ENCODE data around the gene RPLP2.

The RPLP2 gene

DNA sequence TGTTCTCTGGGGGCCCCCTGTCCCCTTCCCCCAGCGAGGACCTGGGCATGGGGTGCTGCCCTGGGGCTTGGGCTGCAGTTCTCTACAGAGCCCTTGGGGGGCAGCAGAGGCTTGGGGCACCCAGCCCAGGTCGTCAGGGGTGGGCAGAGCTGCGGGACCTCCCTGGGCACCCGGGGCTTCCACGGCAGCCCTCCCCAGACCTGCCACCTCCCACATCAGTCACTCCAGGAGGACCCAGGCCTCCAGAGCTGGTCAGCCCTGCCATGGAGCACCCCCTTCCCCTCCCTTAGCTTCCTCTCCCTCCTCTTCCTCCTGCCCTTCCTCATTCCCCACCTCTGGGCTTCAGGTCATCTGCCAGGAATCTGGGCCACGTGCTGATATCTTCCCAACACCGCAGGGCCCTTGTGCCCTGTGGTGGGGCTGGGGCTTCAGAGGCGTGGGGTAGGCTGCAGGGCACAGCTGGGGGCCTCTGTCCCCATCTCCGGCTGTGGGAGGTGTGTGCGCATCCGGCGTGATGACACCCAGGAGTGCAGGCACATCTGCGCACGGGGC is 38.7 kb downstream of the RPLP2 start:
- no peak overlapping the region for H3K27ac Mint-ChIP-seq
- peak overlapping the region; percentile 74 to 77 for H3K4me3 Mint-ChIP-seq
- peaks cover 8% of the 10 kb centered on the region for H3K36me3 Mint-ChIP-seq (ENCODE audit: insufficient read depth)
- ATAC-seq (replicated peaks) (peak; percentile 79), DNase-seq (peak; percentile 65 to 74 (median 68))
- no peaks in the 10 kb centered on the region for H3K9me3 Mint-ChIP-seq
- peaks cover 7 to 8% of the 10 kb centered on the region in 2 donors for H3K4me1 Mint-ChIP-seq (ENCODE audit: low read depth in 2 of 2)
- H3K27me3 Mint-ChIP-seq: peaks cover 0 to 12% of the 10 kb centered on the region in 2 donors

DNA sequence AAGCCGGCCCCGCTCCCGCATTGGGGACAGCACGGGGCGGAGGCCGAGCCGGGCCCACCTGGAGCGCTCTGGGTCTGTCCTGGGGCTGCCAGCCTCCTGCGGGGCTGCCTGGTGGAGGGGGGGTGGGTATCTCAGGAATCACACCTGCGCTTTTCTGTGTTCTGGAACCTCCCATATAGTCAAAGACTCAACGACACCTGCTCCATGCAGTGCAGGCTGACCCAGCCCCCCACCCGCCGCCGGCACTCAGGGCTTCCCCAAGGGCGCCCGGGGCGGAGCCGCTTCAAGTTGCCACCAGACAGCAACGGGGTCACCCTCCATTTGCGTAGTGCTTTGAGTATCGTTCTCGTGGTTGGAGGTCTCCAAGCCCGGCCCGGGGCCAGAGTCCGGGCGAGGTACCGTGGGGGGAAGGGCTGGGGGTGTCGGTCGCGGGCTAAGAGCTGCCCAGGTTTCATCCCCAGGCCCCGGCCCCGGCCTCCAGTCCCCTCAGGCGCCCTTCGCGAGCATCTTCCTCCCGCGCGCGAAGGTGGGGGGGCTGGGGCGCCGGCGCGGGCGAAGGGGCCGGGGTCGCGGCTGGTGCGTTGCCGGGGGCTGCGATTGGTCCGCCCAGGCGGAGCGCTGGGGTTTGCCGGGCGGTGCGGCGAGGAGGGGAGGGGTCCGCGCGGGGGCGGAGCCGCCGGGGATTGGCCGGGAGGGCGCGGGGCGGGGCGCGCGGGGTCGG is 39.5 kb downstream of the RPLP2 start:
- Mint-ChIP-seq H3K36me3 (ENCODE audit: insufficient read depth) (peaks cover 8% of the 10 kb centered on the region), H3K9me3 (no peaks in the 10 kb centered on the region), H3K4me1 (ENCODE audit: low read depth in 2 of 2) (peaks cover 6 to 8% of the 10 kb centered on the region in 2 donors), H3K27ac (no peak overlapping the region), H3K4me3 (peak overlapping the region; percentile 74 to 77), H3K27me3 (peaks cover 0 to 12% of the 10 kb centered on the region in 2 donors)
- peak; percentile 43 for ATAC-seq (replicated peaks)
- no peak for DNase-seq

DNA sequence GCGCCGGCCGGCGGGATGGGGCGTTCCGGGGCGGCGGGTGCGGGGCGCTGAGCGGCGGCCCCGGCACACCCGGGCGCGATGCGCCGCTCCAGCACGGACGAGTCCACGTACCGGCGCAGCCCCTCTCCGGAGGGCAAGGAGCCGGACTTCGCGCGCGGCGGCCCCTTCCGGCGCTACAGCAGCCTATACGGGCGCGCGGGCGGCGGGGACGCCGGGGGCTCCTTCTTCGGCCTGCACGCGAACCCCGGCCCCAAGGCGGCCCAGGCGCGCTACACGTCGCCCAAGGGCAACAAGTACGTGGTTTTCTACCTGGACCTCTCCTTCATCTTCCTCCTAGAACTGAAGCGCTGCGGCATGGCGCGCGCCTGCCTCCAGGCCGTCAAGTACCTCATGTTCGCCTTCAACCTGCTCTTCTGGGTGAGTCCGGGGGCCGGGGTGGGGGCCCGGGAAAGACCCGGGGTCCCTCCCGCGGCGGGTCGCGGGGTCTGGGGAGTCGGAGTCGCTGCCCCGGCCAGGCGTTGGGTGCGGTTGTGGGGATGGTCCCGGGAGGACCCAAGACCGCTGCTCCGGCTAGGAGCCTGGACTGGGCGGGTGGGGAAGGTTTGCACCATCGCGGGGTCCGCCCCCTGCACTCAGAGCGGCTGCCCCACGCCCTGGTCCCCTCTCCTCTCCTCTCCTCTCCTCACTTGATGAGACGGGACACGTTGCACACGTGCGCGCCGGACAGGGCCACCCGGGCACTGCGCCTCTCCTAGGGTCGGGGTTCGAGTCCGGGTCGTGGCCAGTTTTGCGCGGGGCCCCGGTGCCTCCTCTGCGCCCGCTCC is 40.4 kb downstream of the RPLP2 start:
- H3K4me1 Mint-ChIP-seq (ENCODE audit: low read depth in 2 of 2): peaks cover 3 to 8% of the 10 kb centered on the region in 2 donors
- H3K27me3 Mint-ChIP-seq: peaks cover 0 to 12% of the 10 kb centered on the region in 2 donors
- ATAC-seq (replicated peaks): no peak
- DNase-seq: no peak
- peak overlapping the region in 1 of 2 donors; percentile 17 for H3K4me3 Mint-ChIP-seq
- H3K27ac Mint-ChIP-seq: no peak overlapping the region
- no peaks in the 10 kb centered on the region for H3K9me3 Mint-ChIP-seq
- H3K36me3 Mint-ChIP-seq (ENCODE audit: insufficient read depth): peaks cover 8% of the 10 kb centered on the region

DNA sequence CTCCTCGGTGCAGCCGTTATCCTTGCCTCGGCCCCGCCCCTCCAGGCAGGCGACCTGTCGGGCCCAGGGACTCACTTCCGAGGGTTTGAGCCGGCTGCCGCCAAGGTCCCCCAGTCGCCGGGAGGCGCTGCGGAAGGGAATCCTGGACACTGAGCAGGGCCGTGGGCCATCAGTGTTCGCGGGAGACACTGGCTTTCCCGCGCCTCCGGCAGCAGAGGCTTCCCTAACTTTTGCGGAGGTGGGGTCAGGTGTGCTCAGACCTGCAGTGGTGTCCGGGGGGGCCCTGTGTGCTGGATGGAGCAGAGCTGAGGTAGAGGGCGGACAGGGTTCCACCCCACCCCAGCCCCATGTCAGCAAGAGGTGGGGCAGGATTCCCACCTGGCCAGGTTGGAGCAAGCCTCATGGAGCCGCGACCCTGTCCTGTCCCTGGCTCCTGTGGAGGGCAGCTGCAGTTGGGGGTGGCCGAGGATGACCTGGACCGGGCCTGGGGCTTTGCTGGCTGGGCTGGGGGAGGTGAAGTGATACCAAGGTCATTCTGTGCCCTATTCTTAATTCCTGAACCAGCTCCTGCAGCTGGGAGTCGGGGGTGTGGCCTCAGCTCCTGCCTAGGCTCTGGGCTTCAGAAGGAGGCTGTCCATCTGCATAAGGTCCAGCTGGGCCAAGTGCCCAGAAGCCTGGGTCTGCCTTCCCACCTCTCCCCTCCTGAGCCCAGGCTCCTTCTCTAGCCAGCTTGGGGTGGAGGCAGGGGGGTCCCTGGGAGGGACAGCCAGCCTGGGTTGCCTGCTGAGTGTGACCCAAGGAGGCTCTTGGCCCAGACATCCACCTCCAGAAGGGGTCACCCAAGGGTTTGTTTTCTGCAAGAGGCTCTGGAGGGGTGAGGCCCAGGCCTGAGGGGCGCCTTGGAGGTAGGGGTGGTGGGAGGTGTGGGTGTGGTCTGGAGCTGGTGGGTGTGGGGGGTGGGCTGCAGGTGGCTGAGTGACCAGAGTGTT is 41.3 kb downstream of the RPLP2 start:
- Mint-ChIP-seq H3K27ac (no peak overlapping the region), H3K27me3 (peaks cover 0 to 12% of the 10 kb centered on the region in 2 donors), H3K4me3 (peak overlapping the region in 1 of 2 donors; percentile 17), H3K36me3 (ENCODE audit: insufficient read depth) (peaks cover 3% of the 10 kb centered on the region), H3K9me3 (no peaks in the 10 kb centered on the region), H3K4me1 (ENCODE audit: low read depth in 2 of 2) (peaks cover 3 to 9% of the 10 kb centered on the region in 2 donors)
- DNase-seq (no peak), ATAC-seq (replicated peaks) (no peak)

DNA sequence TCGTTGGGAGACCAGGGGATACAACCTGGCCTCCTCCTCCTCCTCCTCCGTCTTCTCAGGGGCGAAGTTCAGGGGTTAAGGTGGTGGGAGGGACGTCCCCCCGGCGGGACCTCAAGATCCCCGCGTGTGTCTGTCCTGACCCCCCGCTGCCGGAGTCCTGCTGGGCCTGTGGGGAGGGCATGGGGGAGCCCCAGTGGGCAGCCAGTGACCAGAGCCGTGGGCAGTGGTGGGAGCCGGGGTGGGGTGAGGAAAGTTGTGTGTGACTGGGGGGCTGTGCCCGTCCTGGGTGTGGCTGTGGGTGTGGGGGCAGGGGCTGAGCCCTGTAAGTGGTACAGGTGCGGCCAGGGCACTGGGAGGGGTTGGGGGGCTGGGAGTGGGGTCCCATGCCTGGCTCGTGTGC is 43.0 kb downstream of the RPLP2 start:
- DNase-seq: no peak
- ATAC-seq (replicated peaks): no peak
- Mint-ChIP-seq H3K27ac (no peak overlapping the region), H3K9me3 (no peaks in the 10 kb centered on the region), H3K36me3 (ENCODE audit: insufficient read depth) (peaks cover 6% of the 10 kb centered on the region), H3K4me1 (ENCODE audit: low read depth in 2 of 2) (peaks cover 10 to 20% of the 10 kb centered on the region in 2 donors), H3K27me3 (peaks cover 0 to 12% of the 10 kb centered on the region in 2 donors), H3K4me3 (no peak overlapping the region)

DNA sequence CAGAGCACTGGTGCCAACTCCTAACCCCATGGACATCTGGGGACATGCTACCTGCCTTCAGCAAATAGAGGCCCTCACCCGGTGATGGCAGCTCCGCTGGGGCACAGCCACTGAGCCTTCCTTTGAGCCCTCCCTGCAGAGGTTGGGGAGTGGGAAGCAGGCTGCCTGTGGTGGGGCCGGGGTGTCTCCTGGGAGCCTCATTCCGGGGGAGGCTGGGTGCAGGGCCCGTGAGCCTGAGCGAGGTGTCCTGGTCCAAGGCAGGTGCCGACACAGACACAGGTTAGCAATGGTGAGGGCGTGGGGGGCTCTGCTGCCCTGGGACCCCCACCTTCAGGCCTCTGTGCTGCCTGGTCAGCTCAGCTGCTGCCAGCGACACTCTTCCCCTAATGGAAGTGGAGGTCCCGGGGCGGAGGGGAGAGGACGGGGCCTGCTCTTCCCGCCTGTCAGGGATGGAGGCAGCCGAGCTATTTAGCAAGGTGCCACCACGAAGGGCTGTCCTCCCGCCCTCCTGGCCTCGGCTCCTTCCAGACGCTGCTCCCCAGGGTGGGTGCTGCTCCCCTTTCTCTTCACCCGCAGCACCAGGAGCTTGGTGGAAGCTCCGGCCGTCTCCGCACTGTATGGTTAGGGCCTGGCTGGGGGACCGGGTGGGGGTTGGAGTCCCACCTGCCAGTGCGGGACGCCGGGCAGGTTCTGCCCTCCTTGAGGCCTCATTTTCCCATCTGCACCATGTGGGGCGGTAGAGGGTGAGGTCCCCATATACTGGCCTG is 44.1 kb downstream of the RPLP2 start:
- DNase-seq: no peak
- ATAC-seq (replicated peaks): no peak
- H3K27me3 Mint-ChIP-seq: peaks cover 0 to 4% of the 10 kb centered on the region in 2 donors
- H3K9me3 Mint-ChIP-seq: no peaks in the 10 kb centered on the region
- H3K27ac Mint-ChIP-seq: no peak overlapping the region
- H3K4me1 Mint-ChIP-seq (ENCODE audit: low read depth in 2 of 2): peaks cover 8 to 14% of the 10 kb centered on the region in 2 donors
- no peak overlapping the region for H3K4me3 Mint-ChIP-seq
- H3K36me3 Mint-ChIP-seq (ENCODE audit: insufficient read depth): peaks cover 7% of the 10 kb centered on the region

DNA sequence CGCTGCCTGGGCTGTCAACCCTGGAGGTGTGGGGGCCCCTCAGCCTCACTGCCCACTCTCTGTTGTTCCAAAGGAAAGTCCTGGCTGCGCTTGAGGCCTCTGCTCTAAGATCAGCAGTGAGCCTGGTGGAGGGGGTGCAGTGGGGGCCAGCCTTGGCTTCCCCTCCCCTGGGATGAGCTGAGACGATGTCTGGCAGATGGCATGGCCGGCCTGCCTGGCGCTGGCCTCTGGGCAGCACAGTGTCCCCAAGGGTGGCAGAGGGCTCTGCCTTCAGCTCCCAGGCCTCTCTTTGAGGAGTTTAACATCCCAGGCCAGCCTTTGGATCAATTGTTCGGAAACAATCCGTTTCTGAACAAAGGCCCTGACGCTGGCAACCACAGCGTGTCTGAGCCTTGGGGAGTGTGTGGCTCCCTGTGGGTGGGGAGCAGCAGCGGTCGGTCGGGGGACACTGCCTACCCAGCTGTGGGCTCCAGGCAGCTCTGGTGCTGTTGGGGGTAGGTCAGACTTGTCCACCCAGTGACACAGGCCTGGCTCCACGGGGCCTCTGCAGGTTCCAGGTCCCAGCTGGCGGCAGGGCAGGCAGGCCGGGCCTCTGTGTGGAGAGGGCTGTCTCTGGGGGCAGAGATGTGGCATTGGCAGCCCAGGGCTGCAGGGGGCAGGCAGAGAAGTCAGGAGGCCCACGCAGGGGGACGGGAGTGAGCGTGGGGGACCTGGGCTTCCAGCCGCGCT is 45.0 kb downstream of the RPLP2 start:
- Mint-ChIP-seq H3K27me3 (no peaks in the 10 kb centered on the region), H3K4me1 (ENCODE audit: low read depth in 2 of 2) (peaks cover 8 to 11% of the 10 kb centered on the region in 2 donors), H3K9me3 (no peaks in the 10 kb centered on the region), H3K4me3 (no peak overlapping the region), H3K27ac (no peak overlapping the region), H3K36me3 (ENCODE audit: insufficient read depth) (peaks cover 7% of the 10 kb centered on the region)
- DNase-seq (no peak), ATAC-seq (replicated peaks) (no peak)

DNA sequence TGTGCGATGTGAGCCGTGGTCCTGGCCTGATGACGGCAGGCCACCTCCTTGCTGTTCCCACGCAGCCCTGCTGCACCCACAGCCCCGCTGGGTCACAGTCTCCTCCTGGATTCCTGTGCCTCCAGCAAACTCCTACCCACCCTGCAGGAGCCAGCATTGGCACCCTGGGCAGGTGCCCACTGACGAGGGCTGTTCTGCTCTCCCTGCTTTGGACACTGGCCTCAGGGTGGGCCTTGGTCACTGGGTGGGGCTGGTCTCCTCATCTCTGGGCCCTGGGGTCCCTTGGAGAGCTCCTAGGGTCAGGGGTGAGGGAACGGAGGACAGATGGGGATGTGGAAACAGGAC is 45.5 kb downstream of the RPLP2 start:
- H3K27ac Mint-ChIP-seq: no peak overlapping the region
- ATAC-seq (replicated peaks): no peak

DNA sequence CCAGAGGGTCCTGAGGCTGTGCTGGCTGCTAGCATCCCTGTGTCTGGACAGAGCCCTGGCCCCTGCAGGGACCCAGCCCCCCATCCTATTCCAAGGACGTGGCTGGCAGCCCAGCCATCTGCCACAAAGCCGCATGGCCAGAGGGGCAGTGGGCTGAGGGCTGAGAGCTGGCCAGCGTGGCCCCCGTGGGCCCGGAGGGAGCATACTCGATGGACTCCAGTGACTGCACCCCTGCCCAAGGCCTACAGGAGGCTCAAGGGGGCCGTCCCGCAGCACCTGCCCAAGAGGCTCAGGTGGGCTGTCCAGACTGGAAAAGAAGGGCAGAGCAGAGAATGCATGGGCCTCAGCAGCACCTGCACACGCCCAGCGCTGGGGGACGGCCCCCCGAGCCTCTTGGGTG is 46.0 kb downstream of the RPLP2 start:
- Mint-ChIP-seq H3K27me3 (no peaks in the 10 kb centered on the region), H3K9me3 (no peaks in the 10 kb centered on the region), H3K4me1 (ENCODE audit: low read depth in 2 of 2) (peaks cover 8 to 11% of the 10 kb centered on the region in 2 donors), H3K27ac (no peak overlapping the region), H3K36me3 (ENCODE audit: insufficient read depth) (peaks cover 7% of the 10 kb centered on the region), H3K4me3 (no peak overlapping the region)
- DNase-seq: no peak
- no peak for ATAC-seq (replicated peaks)

More for the DNA sequence above, 45.5 kb downstream of the RPLP2 start:
- Mint-ChIP-seq H3K4me1 (ENCODE audit: low read depth in 2 of 2) (peaks cover 8 to 11% of the 10 kb centered on the region in 2 donors), H3K27me3 (no peaks in the 10 kb centered on the region), H3K9me3 (no peaks in the 10 kb centered on the region), H3K36me3 (ENCODE audit: insufficient read depth) (peaks cover 7% of the 10 kb centered on the region), H3K4me3 (no peak overlapping the region)
- DNase-seq: no peak

DNA sequence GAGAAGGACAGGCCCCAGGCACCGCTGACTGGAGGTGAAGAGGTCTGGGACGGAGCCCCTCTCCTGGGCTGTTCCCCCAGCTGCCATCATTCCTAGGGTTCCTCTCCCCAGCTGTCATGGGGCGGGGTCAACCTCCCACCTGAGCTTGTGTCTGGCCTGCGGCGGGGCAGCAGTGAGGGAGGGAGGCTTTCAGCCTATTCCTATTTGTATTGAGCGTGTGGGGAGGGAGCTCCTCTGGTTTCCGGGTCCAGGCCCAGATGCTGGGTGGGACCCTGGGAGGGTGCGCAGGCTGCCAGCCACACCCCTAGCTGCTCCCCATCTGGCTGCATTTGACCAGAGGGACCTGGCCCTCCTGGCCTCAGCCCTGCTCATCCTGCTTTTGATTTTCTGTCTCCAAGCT is 46.6 kb downstream of the RPLP2 start:
- H3K27ac Mint-ChIP-seq: no peak overlapping the region
- peaks cover 8 to 11% of the 10 kb centered on the region in 2 donors for H3K4me1 Mint-ChIP-seq (ENCODE audit: low read depth in 2 of 2)
- H3K4me3 Mint-ChIP-seq: peak overlapping the region in 1 of 2 donors; percentile 38
- H3K9me3 Mint-ChIP-seq: no peaks in the 10 kb centered on the region
- no peak for ATAC-seq (replicated peaks)
- H3K36me3 Mint-ChIP-seq (ENCODE audit: insufficient read depth): peaks cover 9% of the 10 kb centered on the region
- no peak for DNase-seq
- no peaks in the 10 kb centered on the region for H3K27me3 Mint-ChIP-seq

DNA sequence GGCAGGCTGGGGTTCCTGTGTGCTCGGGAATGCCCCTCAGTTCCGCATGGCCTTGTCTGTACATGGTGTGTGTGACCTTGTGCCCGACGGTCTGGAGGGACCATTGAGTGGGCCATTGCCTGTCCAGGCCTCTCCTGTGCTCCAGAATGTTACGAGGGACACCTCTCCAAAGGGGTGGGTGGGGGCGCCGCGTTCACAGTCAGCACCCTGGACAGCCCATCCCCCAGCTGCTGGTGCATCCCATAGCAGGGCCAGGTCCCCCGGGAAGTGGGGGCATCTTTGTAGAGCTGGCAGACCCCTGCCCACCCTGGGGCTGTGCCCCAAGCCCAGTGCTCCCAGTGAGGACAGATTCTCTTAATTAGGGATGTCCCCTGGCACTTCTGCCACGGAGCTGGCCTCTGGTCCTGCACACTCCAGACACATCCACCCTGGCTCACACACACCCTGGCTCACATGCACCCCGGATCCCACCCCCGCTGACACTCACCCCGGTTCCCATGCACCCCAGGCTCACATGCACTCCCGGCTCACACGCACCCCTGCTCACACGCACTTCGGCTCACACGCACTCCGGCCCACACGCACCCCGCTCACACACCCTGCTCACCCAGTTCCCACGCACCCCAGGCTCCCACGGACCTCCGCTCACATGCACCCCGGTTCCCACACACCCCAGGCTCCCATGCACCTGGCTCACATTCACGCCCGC is 48.4 kb downstream of the RPLP2 start:
- Mint-ChIP-seq H3K4me1 (ENCODE audit: low read depth in 2 of 2) (peaks cover 8 to 11% of the 10 kb centered on the region in 2 donors), H3K9me3 (no peaks in the 10 kb centered on the region), H3K4me3 (no peak overlapping the region), H3K27ac (peak overlapping the region in 1 of 2 donors; percentile 46), H3K27me3 (no peaks in the 10 kb centered on the region), H3K36me3 (ENCODE audit: insufficient read depth) (peaks cover 7% of the 10 kb centered on the region)
- DNase-seq: no peak
- ATAC-seq (replicated peaks): no peak
